Ascending aorta (tissue), 2 donors: ENCODE data around the gene PTTG1. TPM values are rescaled to one million over a fixed set of nuclear protein-coding genes. Genes with fewer than 3 reads are reported as not detected.
"Not testable (repeated sequence)": the region's sequence is repeated elsewhere in the genome, so short reads cannot be mapped to it uniquely, and the experiment has no call there.

Experiments
- DNase-seq, 2 donors: peaks; one replicate each; pipeline ENCODE4 v3.0.0-alpha.2; 2019; ENCODE audit warnings: low spot score in 2 of 2
- H3K27ac ChIP-seq, 2 donors: fragments of 200-600 bp; sonication (generic); one replicate each; pipeline ENCODE4 v1.5.1; 2016 to 2017; ENCODE audit warnings: mild to moderate bottlenecking in 1 of 2
- H3K27me3 ChIP-seq: fragments of 200-600 bp; sonication (generic); one replicate; pipeline ENCODE4 v1.5.1; 2017
- H3K36me3 ChIP-seq, 2 donors: fragments of 200-600 bp; sonication (generic); one replicate each; pipeline ENCODE4 v1.5.1; 2016
- H3K4me1 ChIP-seq, 2 donors: fragments of 200-600 bp; sonication (generic); one replicate each; pipeline ENCODE4 v1.5.1; 2016 to 2017; ENCODE audit warnings: mild to moderate bottlenecking in 1 of 2
- H3K4me3 ChIP-seq, 2 donors: fragments of 200-600 bp; sonication (generic); one replicate each; pipeline ENCODE4 v1.5.1; 2016 to 2017; ENCODE audit warnings: mild to moderate bottlenecking in 1 of 2
- H3K9me3 ChIP-seq, 2 donors: fragments of 200-600 bp; sonication (generic); one replicate each; pipeline ENCODE4 v1.5.1; 2016
- intact Hi-C: fragments of 100-400 bp; cut with DNase I; formaldehyde crosslinking; loops from one replicate; pipeline ENCODE4 v1.15.1; 2023
- total RNA-seq: library from RNA; depleted of rRNA; stranded (reverse); fragments of >200 nt; gene quantifications from one replicate; pipeline ENCODE4 v1.1.0, GENCODE V29; 2016
- TF ChIP-seq, protein P1 (sequence below), 3 experiments: fragments of 200-600 bp in 2 of 3; fragments of 450-650 bp in 1 of 3; sonication (generic) in 2 of 3; IDR thresholded peaks; one replicate each; pipeline ENCODE4 v1.5.1; 2016 to 2019; ENCODE audit warnings: antibody characterized with exemption in 3 of 3, mild to moderate bottlenecking in 1 of 3, moderate library complexity in 1 of 3

The PTTG1 gene
- total RNA-seq, 1 donor from 2014 or later, result 8.6 TPM

DNA sequence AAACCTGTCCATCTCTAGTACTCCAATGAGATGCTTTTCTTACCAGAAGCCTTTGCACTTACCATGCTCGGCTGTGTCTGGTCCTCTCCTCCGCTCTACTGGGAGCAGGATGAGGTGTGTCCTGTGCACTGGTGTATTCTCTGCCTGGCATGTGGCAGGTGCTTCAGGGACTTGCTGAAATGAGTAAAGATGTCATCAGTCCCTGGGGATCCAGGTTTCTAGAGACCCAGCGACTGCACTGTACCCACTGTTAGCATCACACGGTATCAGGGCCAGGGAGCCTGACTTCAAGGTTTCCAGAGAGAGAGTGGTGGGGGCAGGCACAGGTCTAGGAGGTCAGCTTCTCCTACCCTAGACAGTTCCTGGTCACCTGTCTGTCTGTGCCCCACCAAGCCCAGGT lies 10.5 kb downstream of the PTTG1 start:
- Histone ChIP-seq H3K4me1 (no peaks in the 10 kb centered on the region), H3K27me3 (no peaks in the 10 kb centered on the region), H3K9me3 (no peaks in the 10 kb centered on the region), H3K4me3 (no peak overlapping the region), H3K27ac (no peak overlapping the region), H3K36me3 (no peaks in the 10 kb centered on the region)
- no peak for DNase-seq
- TF ChIP-seq, protein P1, sequence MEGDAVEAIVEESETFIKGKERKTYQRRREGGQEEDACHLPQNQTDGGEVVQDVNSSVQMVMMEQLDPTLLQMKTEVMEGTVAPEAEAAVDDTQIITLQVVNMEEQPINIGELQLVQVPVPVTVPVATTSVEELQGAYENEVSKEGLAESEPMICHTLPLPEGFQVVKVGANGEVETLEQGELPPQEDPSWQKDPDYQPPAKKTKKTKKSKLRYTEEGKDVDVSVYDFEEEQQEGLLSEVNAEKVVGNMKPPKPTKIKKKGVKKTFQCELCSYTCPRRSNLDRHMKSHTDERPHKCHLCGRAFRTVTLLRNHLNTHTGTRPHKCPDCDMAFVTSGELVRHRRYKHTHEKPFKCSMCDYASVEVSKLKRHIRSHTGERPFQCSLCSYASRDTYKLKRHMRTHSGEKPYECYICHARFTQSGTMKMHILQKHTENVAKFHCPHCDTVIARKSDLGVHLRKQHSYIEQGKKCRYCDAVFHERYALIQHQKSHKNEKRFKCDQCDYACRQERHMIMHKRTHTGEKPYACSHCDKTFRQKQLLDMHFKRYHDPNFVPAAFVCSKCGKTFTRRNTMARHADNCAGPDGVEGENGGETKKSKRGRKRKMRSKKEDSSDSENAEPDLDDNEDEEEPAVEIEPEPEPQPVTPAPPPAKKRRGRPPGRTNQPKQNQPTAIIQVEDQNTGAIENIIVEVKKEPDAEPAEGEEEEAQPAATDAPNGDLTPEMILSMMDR (IDR thresholded peaks at IDR 0.05), result no peak
- intact Hi-C loops, result no loop called here

DNA sequence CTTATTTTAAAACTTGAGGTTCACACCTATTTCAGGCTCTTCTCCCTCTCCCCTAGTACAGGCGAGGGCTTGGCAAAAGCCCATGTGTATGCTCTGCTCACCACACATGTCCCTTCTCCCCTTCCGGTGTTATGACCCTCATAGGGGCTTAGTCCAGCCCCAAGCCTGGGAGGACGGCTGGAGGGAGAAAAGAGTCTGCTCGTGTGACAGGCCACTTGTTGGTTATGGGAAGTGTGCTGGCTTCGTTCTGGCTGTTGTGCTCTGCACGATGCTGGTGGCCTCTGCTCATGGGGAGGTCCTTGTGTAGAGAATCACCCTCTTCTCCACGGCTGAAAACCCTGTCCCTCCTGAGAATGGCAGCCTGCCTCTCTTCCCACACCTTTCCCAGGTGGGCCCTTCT lies 11.1 kb downstream of the PTTG1 start:
- no peak for DNase-seq
- intact Hi-C loops, result no loop called here
- TF ChIP-seq, protein P1 (IDR thresholded peaks at IDR 0.05), result no peak
- H3K4me1 ChIP-seq, result no peaks in the 10 kb centered on the region
- no peaks in the 10 kb centered on the region for H3K27me3 ChIP-seq
- H3K4me3 ChIP-seq, result no peak overlapping the region
- no peaks in the 10 kb centered on the region for H3K36me3 ChIP-seq
- H3K9me3 ChIP-seq, result no peaks in the 10 kb centered on the region
- no peak overlapping the region for H3K27ac ChIP-seq

DNA sequence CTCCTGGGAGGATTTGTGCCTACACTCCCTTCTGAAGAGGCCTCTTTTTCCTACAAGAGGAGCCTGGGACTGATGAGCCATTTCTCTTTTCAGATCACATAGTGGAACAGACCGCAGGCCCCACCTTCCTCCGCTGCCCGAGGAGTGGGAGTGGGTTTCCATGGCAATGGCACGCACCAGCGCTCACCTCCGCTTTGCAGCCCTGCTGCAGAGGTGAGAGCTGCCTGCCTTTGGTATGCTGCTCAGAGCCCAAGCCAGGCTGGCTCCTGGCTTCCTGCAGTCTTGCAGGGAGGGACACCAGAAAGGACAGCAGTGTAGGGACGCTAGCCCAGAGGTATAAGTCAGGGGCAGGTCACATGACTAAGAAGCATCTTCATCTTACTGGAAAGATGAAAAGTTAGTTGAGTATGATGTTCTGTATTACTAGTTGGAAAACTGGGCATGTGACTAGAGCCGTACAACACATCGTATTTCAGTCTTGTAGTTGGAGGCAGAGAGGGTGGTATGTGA lies 12.4 kb downstream of the PTTG1 start:
- Histone ChIP-seq H3K4me1 (no peaks in the 10 kb centered on the region), H3K27me3 (no peaks in the 10 kb centered on the region), H3K36me3 (no peaks in the 10 kb centered on the region), H3K9me3 (no peaks in the 10 kb centered on the region), H3K27ac (no peak overlapping the region), H3K4me3 (no peak overlapping the region)
- TF ChIP-seq, protein P1 (IDR thresholded peaks at IDR 0.05), result no peak
- no peak for DNase-seq
- intact Hi-C loops, result no loop called here

DNA sequence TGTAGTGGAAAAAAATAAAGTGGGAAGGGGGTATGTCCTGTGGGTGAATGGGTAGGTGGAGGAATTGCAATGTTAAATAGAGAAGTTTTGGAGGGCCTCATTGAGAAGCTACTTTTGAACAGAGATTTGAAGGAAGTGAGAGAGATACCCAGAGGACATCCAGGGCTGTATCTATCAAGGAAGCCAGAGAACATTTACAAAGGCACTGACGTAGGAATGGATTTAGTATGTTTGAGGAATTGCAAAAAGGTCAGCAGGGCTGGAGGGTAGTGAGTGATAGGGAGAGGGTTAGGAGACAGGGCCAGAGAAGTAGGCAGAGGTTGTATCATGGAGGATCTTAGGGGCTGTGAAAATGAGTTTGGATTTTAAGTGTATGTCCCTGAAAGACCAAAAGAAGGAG lies 13.9 kb downstream of the PTTG1 start:
- DNase-seq, result no peak

DNA sequence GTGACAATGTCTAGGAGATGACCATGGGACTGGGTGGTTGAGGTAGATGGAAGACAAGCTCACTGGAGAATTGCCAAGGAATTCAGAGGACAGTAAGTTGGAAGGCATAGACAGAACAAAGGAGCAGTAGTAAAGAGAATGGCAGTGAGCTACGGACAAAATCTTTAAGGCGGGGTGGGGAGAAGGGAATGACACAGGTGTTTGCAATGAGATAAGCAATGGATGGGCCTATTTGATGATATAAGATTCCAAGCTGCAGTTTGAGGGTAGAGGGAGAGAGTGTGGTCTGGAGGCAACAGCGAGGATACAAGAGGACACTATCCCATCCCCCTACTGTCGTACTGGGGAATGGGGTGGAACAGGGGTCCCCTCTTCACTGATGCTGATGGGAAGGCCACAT lies 14.4 kb downstream of the PTTG1 start:
- Histone ChIP-seq H3K4me1 (no peaks in the 10 kb centered on the region), H3K27me3 (no peaks in the 10 kb centered on the region), H3K36me3 (no peaks in the 10 kb centered on the region), H3K4me3 (no peak overlapping the region), H3K9me3 (no peaks in the 10 kb centered on the region), H3K27ac (no peak overlapping the region)
- no peak for DNase-seq
- TF ChIP-seq, protein P1 (IDR thresholded peaks at IDR 0.05), result no peak
- intact Hi-C loops, result no loop called here

More for the DNA sequence above, 13.9 kb downstream of the PTTG1 start:
- H3K27me3 ChIP-seq, result no peaks in the 10 kb centered on the region
- no peaks in the 10 kb centered on the region for H3K36me3 ChIP-seq
- TF ChIP-seq, protein P1 (IDR thresholded peaks at IDR 0.05), result no peak
- H3K9me3 ChIP-seq, result no peaks in the 10 kb centered on the region
- H3K4me3 ChIP-seq, result no peak overlapping the region
- H3K27ac ChIP-seq, result no peak overlapping the region
- no peaks in the 10 kb centered on the region for H3K4me1 ChIP-seq
- intact Hi-C loops, result no loop called here

DNA sequence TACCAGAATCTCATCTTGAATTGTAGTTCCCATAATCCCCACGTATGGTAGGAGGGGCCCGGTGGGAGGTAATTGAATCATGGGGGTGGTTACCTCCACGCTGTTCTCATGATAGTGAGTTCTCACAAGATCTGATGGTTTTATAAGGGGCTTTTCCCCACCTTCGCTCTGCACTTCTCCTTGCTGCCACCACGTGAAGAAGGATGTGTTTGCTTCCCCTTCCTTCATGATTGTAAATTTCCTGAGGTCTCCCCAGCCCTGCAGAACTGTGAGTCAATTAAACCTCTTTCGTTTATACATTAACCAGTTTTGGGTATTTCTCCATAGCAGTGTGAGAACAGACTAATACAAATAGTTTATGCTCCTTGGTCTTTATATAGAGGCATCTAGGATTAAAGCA lies 15.0 kb downstream of the PTTG1 start:
- H3K36me3 ChIP-seq, H3K4me1 ChIP-seq, intact Hi-C loops, H3K27me3 ChIP-seq, H3K9me3 ChIP-seq, DNase-seq, H3K4me3 ChIP-seq, H3K27ac ChIP-seq: not testable (repeated sequence)
